H1 (cell line): ENCODE data around the gene MTX1.

ENCODE experiments used
- CHD2 ChIP-seq: IDR thresholded peaks from 2 replicates; pipeline ENCODE4 v1.6.1; 2012; ENCODE audit warnings: low read length, improper control_type of control experiment
- RFX5 ChIP-seq: IDR thresholded peaks from 2 replicates; pipeline ENCODE4 v1.6.1; 2011; ENCODE audit warnings: low read depth, low read length, improper control_type of control experiment, borderline replicate concordance
- TF ChIP-seq, protein P1 (sequence below), 3 experiments: IDR thresholded peaks; 1 replicate in 2 of 3; 2 replicates in 1 of 3; pipeline versions ENCODE4 v1.5.1 to v1.6.1; 2011; ENCODE audit warnings: low read length in 3 of 3, mild to moderate bottlenecking in 3 of 3, inconsistent platforms in 2 of 3, low read depth in 1 of 3, moderate library complexity in 1 of 3; ENCODE audit not compliant: insufficient read depth in 1 of 3; ENCODE audit errors: control extremely low read depth in 1 of 3

DNA sequence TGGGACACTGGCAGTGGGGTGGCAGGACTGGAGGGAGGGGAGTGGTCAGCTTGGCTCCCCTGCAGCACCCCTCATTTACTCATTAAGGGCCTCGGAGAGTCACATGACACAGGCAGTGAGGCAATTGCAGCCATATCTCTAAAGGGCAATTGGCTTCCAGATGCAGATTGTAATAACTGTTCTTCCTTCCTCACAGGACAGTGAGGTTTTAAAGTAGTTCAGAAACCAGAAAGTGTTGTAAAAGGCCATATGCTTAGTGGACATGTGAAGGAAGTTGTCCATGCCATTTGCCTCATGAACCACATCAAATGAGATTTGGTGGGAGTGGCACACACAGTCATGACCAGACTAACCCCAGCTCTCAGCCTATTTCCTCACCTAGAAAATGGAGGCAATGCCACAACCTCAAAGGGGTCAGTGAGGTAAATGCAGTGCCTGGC is 11.1 kb downstream of the MTX1 start:
- TF ChIP-seq CHD2, result no peak
- no peak for TF ChIP-seq RFX5
- TF ChIP-seq, protein P1, sequence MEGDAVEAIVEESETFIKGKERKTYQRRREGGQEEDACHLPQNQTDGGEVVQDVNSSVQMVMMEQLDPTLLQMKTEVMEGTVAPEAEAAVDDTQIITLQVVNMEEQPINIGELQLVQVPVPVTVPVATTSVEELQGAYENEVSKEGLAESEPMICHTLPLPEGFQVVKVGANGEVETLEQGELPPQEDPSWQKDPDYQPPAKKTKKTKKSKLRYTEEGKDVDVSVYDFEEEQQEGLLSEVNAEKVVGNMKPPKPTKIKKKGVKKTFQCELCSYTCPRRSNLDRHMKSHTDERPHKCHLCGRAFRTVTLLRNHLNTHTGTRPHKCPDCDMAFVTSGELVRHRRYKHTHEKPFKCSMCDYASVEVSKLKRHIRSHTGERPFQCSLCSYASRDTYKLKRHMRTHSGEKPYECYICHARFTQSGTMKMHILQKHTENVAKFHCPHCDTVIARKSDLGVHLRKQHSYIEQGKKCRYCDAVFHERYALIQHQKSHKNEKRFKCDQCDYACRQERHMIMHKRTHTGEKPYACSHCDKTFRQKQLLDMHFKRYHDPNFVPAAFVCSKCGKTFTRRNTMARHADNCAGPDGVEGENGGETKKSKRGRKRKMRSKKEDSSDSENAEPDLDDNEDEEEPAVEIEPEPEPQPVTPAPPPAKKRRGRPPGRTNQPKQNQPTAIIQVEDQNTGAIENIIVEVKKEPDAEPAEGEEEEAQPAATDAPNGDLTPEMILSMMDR (IDR thresholded peaks at IDR 0.05; ENCODE audit: control extremely low read depth in 1 of 3, insufficient read depth in 1 of 3, low read depth in 1 of 3, low read length in 3 of 3), result no peak
